GM19452 (cell line): Measurements from ENCODE around the gene CLK1.

Source experiments
- ATAC-seq: cut with Tn5 transposase; IDR thresholded peaks from one replicate; pipeline ENCODE4 v1.9.1; 2021; ENCODE audit not compliant: unreplicated experiment

Gene CLK1

DNA sequence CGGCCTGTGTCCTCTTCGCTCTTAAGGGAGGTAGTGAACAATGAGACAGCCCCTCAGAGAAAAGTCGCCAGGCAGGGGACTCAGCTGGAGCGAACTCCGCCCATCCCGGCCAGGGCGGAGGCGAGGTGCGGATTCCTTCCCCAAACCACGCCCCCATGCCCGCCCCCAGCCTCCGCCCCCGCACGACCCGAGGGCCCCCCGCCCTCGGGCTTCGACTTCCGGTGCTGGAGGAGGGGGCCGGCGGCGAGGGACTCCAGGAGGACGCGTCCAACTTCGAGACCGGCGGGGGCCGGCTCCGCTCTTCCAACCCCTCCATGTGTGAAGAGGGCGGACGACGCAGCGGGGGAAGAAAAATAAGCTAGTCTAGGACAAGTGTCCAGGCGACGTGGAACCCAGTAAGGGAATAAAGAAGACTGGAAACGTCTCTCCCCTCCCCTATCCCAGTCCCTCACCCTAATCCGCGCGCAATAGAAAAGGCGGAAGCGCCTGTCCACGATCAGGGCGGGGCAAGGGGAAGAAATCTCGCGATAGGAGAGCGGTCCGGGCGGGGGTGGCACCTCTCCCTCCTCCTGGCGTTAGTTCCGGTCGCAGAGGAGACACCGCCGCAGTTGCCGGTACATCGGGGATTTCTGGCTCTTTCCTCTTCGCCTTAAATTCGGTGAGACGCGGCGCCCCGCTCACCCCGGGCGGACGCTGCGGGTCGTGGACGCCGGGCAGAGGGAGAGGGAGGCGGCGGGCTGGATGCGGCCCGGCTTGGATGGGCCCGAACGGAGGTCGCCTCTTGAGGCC is 52.9 kb downstream of the CLK1 start, which contains the start of gene BZW1:
Gene BZW1 (plus strand): TSS at position 578 of the 789 bp plus-strand sequence. CDS start 1,308 bp downstream, outside the sequence.
- ATAC-seq: peak; percentile 70

DNA sequence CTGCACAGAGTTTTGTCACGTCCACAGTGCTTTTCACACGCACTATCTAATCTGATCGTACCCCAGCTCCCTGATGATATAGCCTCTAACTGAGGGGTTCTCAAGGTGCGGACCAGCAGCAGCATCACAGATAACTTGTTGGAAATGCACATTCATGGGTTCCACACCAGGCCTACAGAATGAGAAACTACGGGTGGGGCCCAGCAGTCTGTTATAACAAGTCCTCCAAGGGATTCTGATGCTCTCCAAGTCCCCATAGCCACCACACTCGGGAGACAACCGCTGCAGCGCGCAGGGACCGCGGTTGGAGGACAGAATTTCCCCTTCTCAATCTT is 53.5 kb downstream of the CLK1 start:
- no peak for ATAC-seq

DNA sequence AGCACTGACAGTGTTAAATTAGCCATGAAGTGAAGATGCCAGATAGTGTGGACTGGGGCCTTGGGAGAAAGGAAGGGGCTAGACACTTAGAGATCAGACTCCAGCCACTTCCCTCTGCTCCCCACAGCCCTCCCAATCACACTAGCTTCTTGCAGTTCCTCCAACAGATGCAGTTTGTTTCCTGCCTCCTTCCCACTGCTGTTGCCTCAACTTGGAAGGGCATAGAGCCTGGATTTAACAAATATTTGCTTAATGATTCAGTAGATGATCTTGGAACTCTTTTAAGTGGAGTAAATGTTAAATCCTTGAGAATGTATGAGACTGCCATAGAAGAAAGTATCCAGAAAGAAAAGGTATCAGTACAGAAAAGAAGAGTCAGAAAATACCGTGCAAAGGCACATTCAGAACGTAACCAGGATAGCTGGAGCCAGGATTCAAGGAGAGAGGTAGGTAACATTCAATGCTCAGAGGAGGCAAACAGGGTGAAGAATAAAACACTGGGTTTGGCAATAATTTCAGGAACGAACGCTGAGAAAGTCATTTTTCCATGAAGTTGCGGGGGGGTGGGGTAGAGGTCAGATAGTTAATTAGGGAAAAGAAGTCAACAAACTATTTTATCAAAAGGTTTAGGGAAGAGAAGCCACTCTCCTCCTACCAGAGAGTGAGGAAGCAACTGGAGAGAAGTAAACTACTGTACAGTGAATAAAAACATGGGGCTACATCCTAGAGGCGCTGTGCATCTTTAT is 54.0 kb downstream of the CLK1 start:
- no peak for ATAC-seq

DNA sequence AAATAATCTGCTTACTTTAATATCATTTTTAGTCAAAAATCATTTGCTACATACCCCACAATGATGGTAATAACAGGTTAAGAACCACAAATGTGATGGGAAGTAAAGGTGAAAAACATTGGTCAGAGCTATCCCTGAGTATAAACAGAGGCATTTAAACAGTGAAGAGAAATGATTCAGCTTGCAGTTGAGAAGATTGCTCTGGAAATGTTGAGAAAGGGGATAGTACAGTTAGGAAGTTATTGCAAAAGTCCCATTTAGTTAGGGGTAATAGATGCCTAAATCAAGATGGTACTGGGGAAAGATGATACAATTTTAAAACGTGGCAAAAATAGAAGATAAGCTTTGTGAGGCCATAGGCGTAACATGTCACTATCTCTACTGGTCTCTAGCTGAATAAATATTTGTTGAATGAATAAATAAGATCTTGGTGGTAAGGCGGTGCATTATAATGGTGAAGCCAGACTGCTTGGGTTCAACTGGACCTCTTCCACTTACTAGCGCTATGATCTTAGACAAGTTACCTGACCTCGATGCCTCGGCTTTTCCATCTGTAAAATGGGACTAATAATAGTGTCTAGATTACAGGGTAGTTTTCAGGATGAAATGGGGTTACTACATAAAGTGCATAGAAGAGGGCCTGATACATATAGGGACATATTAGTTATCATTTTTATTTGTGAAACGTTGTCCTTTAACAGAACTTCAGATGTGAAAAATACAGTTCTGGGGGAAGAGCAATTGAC is 54.8 kb downstream of the CLK1 start:
- ATAC-seq: no peak
